Measurements from ENCODE around the gene MED26. TPM values are rescaled to one million over a fixed set of nuclear protein-coding genes. Genes with fewer than 3 reads are reported as not detected.

Gene MED26
- total RNA-seq, 1 donor from 2014 or later, result 7.0 TPM

DNA sequence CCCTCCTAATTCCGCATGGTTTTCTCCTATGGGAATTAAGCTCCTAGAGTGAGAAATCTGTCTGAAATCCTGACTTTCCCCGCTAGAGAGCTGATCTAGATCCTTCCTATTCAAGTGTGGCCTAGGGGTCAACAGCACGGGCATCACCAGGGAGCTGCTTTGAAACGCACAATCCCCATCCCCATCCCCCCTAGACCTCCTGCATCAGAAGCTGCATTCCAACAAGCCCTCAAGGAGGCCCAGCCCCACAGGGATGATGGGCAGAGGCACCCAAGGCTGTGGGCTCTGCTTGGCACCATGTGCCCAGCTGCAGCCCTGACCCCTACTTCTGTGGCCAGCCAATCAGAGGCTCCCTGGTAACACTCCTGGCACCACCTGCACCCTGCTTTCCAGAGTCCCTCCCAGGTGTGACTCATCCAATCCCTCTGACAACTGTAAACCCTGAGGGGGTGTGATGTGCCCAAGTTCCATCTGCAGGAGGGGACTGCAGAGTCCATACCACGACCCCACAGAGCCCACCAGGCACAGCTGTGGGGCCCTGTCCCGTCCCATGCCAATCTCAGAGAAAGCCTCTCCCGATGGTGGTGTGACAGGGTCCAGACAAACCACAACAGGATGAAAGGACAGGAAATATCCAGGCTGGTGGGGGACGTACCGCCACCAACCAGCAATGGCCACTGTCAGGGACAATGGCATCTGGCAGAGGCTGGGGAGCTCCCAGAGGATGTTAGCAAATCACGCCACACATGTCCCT, 36.0 kb downstream of the MED26 start:
- no peak overlapping the region for H3K4me3 ChIP-seq (ENCODE audit: low read depth, low read length)
- no peaks in the 10 kb centered on the region for H3K36me3 ChIP-seq (ENCODE audit: control insufficient read depth, insufficient read depth, low read length)
- TF ChIP-seq CTCF (IDR thresholded peaks at IDR 0.05; ENCODE audit: insufficient read depth, low read length, poor library complexity, severe bottlenecking), result no peak
- no peak for DNase-seq (ENCODE audit: low read depth)
- no peaks in the 10 kb centered on the region for H3K27me3 ChIP-seq (ENCODE audit: control insufficient read depth, insufficient read depth, low read length)

- Histone ChIP-seq H3K27me3 (ENCODE audit: control insufficient read depth, insufficient read depth, low read length) (no peaks in the 10 kb centered on the region), H3K36me3 (ENCODE audit: control insufficient read depth, insufficient read depth, low read length) (no peaks in the 10 kb centered on the region), H3K4me3 (ENCODE audit: low read depth, low read length) (no peak overlapping the region)
- TF ChIP-seq CTCF (IDR thresholded peaks at IDR 0.05; ENCODE audit: insufficient read depth, low read length, poor library complexity, severe bottlenecking), result no peak
- no peak for DNase-seq (ENCODE audit: low read depth)
Measured at GRCh38 chr19:16590876-16591802, 36.9 kb downstream of the MED26 start.

- Histone ChIP-seq H3K27me3 (ENCODE audit: control insufficient read depth, insufficient read depth, low read length) (no peaks in the 10 kb centered on the region), H3K4me3 (ENCODE audit: low read depth, low read length) (no peak overlapping the region), H3K36me3 (ENCODE audit: control insufficient read depth, insufficient read depth, low read length) (no peaks in the 10 kb centered on the region)
- TF ChIP-seq CTCF (IDR thresholded peaks at IDR 0.05; ENCODE audit: insufficient read depth, low read length, poor library complexity, severe bottlenecking), result no peak
- no peak for DNase-seq (ENCODE audit: low read depth)
Measured at GRCh38 chr19:16589917-16590316, 38.1 kb downstream of the MED26 start.

DNA sequence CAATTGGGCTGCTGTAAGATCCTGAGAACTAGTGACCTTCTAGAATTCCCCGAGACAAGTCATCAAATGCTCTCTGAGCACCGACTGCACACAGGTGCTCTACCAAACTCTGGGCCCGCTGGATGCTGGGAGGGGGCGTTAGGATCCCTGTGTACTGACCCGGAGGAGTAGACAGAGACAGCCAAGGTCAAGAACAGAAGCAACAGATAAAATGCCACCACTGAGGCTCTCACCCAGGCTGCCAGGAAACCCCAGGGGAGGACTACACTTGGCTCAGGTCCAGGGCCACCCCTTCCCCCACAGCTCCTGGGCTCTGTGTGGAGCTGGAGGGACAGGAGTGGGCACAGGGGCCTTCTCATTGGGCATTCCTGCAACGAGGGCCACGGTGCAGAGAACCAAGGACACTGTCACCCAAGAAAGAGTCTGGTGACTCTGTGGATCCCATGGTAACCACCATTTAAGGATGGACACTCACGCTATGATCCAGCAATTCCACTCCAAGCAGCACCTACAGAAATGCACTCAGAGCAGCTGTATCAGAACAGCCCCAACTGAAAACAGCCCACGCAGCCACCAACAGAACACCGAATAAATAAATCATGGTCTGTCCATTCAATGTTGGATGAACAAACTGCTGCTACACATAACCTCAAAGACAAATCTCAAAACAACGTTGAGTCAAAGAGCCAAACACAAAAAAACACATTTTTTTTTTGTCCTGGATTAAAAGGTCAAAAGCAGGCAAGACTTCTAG, 39.0 kb downstream of the MED26 start:
- no peaks in the 10 kb centered on the region for H3K36me3 ChIP-seq (ENCODE audit: control insufficient read depth, insufficient read depth, low read length)
- H3K4me3 ChIP-seq (ENCODE audit: low read depth, low read length), result no peak overlapping the region
- no peaks in the 10 kb centered on the region for H3K27me3 ChIP-seq (ENCODE audit: control insufficient read depth, insufficient read depth, low read length)
- DNase-seq (ENCODE audit: low read depth), result no peak
- no peak for TF ChIP-seq CTCF (IDR thresholded peaks at IDR 0.05; ENCODE audit: insufficient read depth, low read length, poor library complexity, severe bottlenecking)

GRCh38 chr19:16587833-16588823, 39.9 kb downstream of the MED26 start:
- DNase-seq (ENCODE audit: low read depth), result no peak
- H3K36me3 ChIP-seq (ENCODE audit: control insufficient read depth, insufficient read depth, low read length), result no peaks in the 10 kb centered on the region

More at GRCh38 chr19:16587833-16588823, 39.9 kb downstream of the MED26 start:
- Histone ChIP-seq H3K4me3 (ENCODE audit: low read depth, low read length) (no peak overlapping the region), H3K27me3 (ENCODE audit: control insufficient read depth, insufficient read depth, low read length) (no peaks in the 10 kb centered on the region)
- TF ChIP-seq CTCF (IDR thresholded peaks at IDR 0.05; ENCODE audit: insufficient read depth, low read length, poor library complexity, severe bottlenecking), result no peak

Measured in kidney epithelial cell (primary cell).